B cell (primary cell): Measurements from ENCODE around the gene KDM1B. TPM values are rescaled to one million over a fixed set of nuclear protein-coding genes. Genes with fewer than 3 reads are reported as not detected.

ENCODE experiments used
- ATAC-seq: fragments of 200-7000 bp; cut with Tn5 transposase; one replicate; pipeline ENCODE4 v1.10.0; 2021; ENCODE audit warnings: low read depth, mild to moderate bottlenecking, moderate number of reproducible peaks, moderate library complexity
- CTCF ChIA-PET: fragments of 350-600 bp; sonication (Branson Sonifier 250); formaldehyde crosslinking; loops from one replicate; lab custom pipeline; 2021; ENCODE audit warnings: antibody characterized with exemption, inconsistent platforms; lab: Charles Lee
- POLR2A ChIA-PET: fragments of 350-600 bp; sonication (Branson Sonifier 250); formaldehyde crosslinking; loops from one replicate; lab custom pipeline; 2021; ENCODE audit warnings: antibody characterized with exemption; lab: Charles Lee
- DNase-seq: peaks from one replicate; pipeline ENCODE4 v3.0.0; 2013
- H2AFZ ChIP-seq: 2 replicates; pipeline ENCODE4 v1.6.1; 2012; ENCODE audit warnings: mild to moderate bottlenecking, low read depth, low read length; ENCODE audit not compliant: insufficient read depth, poor library complexity, severe bottlenecking
- H3K27ac ChIP-seq, 2 donors: 1 replicate in 1 of 2; 2 replicates in 1 of 2; pipeline ENCODE4 v1.5.1; 2012 to 2013; ENCODE audit warnings: low read length in 2 of 2, mild to moderate bottlenecking in 2 of 2, moderate library complexity in 1 of 2
- H3K27me3 ChIP-seq, 4 experiments: fragments of 200-600 bp in 1 of 4; sonication (generic) in 1 of 4; replicated peaks in 1 of 4; 1 replicate in 2 of 4; 2 replicates in 2 of 4; pipeline versions ENCODE4 v1.6.1 to v1.7.0; 2013 to 2016; ENCODE audit warnings: low read length in 3 of 4, mild to moderate bottlenecking in 2 of 4, mixed read lengths in 1 of 4, moderate library complexity in 1 of 4; ENCODE audit not compliant: insufficient read depth in 4 of 4, control insufficient read depth in 3 of 4; ENCODE audit errors: control extremely low read depth in 1 of 4
- H3K36me3 ChIP-seq, 2 experiments: replicated peaks in 1 of 2; 1 replicate in 1 of 2; 2 replicates in 1 of 2; pipeline versions ENCODE4 v1.6.1 to v1.7.1; 2013; ENCODE audit warnings: low read length in 1 of 2; ENCODE audit not compliant: insufficient read depth in 2 of 2, control insufficient read depth in 1 of 2; ENCODE audit errors: control extremely low read depth in 1 of 2, extremely low read depth in 1 of 2
- H3K4me1 ChIP-seq, 2 donors: fragments of 200-600 bp in 1 of 2; sonication (generic) in 1 of 2; 1 replicate in 1 of 2; 2 replicates in 1 of 2; pipeline versions ENCODE4 v1.5.1 to v1.6.1; 2013 to 2017; ENCODE audit warnings: low read length in 2 of 2; ENCODE audit not compliant: control insufficient read depth in 2 of 2, insufficient read depth in 2 of 2
- H3K4me2 ChIP-seq: replicated peaks from 2 replicates; pipeline ENCODE3; 2012; ENCODE audit warnings: mild to moderate bottlenecking, low read depth, low read length; ENCODE audit not compliant: poor library complexity, severe bottlenecking
- H3K4me3 ChIP-seq, 5 experiments: fragments of 200-600 bp in 1 of 5; sonication (generic) in 1 of 5; 1 replicate in 3 of 5; 2 replicates in 2 of 5; pipeline versions ENCODE4 v1.5.1 to v1.7.0; 2011 to 2016; ENCODE audit warnings: low read length in 4 of 5, mild to moderate bottlenecking in 4 of 5, low read depth in 2 of 5, control low read depth in 1 of 5, moderate library complexity in 1 of 5; ENCODE audit not compliant: insufficient read depth in 1 of 5; ENCODE audit errors: control extremely low read depth in 1 of 5, extremely low read depth in 1 of 5
- H3K79me2 ChIP-seq: fragments of 200-600 bp; sonication (generic); one replicate; pipeline ENCODE4 v1.6.0; 2016; ENCODE audit warnings: low read length; ENCODE audit not compliant: control insufficient read depth, insufficient read depth
- H3K9ac ChIP-seq: fragments of 200-600 bp; sonication (generic); 2 replicates; pipeline ENCODE4 v1.6.1; 2017; ENCODE audit warnings: mild to moderate bottlenecking, low read length, moderate library complexity
- H3K9me3 ChIP-seq, 3 donors: one replicate each; pipeline versions ENCODE4 v1.6.1 to v1.7.1; 2013; ENCODE audit warnings: low read length in 2 of 3; ENCODE audit not compliant: control insufficient read depth in 2 of 3, insufficient read depth in 1 of 3; ENCODE audit errors: control extremely low read depth in 1 of 3
- H4K20me1 ChIP-seq: 2 replicates; pipeline ENCODE4 v1.6.0; 2012; ENCODE audit warnings: mild to moderate bottlenecking, low read length; ENCODE audit not compliant: insufficient read depth, control insufficient read depth, poor library complexity, severe bottlenecking
- H3K27ac Mint-ChIP-seq: one replicate; pipeline ENCODE4 v1.8.0; 2021; ENCODE audit warnings: mixed read lengths
- H3K27me3 Mint-ChIP-seq: one replicate; pipeline ENCODE4 v1.8.0; 2021; ENCODE audit warnings: mixed read lengths
- H3K4me1 Mint-ChIP-seq: one replicate; pipeline ENCODE4 v1.8.0; 2021; ENCODE audit warnings: mixed read lengths
- H3K4me3 Mint-ChIP-seq: one replicate; pipeline ENCODE4 v1.8.0; 2021; ENCODE audit warnings: mixed read lengths
- H3K9me3 Mint-ChIP-seq: one replicate; pipeline ENCODE4 v1.8.0; 2022; ENCODE audit warnings: mixed read lengths; ENCODE audit not compliant: insufficient read depth
- EZH2 ChIP-seq: IDR thresholded peaks from 2 replicates; pipeline ENCODE4 v1.6.1; 2012; ENCODE audit warnings: borderline replicate concordance, low read depth, mild to moderate bottlenecking, moderate library complexity, low read length; ENCODE audit not compliant: insufficient read depth, poor library complexity, severe bottlenecking
- WGBS: methylation state at CpG from one replicate; pipeline ENCODE4 v1.1.5; 2013; ENCODE audit warnings: missing lambda C conversion rate; ENCODE audit not compliant: insufficient coverage; 5-methylcytosine and 5-hydroxymethylcytosine counted together
- intact Hi-C: fragments of 100-400 bp; cut with micrococcal nuclease; formaldehyde crosslinking; loops from one replicate; pipeline ENCODE4 v1.10.0; 2022
- polyA plus RNA-seq: library from polyadenylated mRNA; depleted of rRNA; stranded (reverse); fragments of >200 nt; gene quantifications from 2 replicates; pipeline ENCODE4 v1.2.3, GENCODE V29; 2012
- total RNA-seq, 2 donors: library from RNA; stranded (reverse); fragments of 120-200 nt in 1 of 2; gene quantifications; 1 replicate in 1 of 2; 2 replicates in 1 of 2; pipeline versions ENCODE4 v1.2.3 to v1.2.4, GENCODE V29; 2013 to 2022
- TF ChIP-seq, protein P1 (sequence below): fragments of 200-600 bp; IDR thresholded peaks from one replicate; pipeline ENCODE4 v1.8.0; 2022; ENCODE audit warnings: antibody characterized with exemption, mild to moderate bottlenecking

KDM1B gene
- total and polyA plus RNA-seq, 2 donors (not counting 1 experiment from before 2014, with no cell fraction given) = 10.9 to 16.0 TPM

DNA sequence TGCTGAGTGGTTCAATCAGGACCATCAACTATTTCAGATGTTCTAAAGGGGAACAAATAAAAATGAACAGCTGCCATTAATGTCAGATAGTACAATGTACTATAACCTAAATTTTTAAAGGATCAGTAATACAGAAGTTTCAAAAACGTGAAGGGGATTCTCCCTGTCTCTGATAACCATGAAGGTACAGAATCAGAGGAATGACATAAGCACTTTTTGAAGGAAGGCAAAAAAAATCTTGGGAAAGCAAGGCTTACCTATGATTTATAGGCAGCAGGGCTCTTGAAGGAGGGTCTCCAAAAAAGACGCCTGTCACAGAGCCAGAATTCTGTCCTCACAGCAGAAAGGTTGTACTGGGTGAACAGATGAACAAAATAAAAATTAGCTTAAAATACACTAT lies 89.0 kb downstream of the KDM1B start:
- Mint-ChIP-seq H3K4me3 (no peak overlapping the region), H3K27me3 (no peaks in the 10 kb centered on the region), H3K9me3 (no peaks in the 10 kb centered on the region), H3K4me1 (peaks cover 12% of the 10 kb centered on the region), H3K27ac (no peak overlapping the region)
- Histone ChIP-seq H3K4me1 (no peaks in the 10 kb centered on the region), H3K9me3 (no peaks in the 10 kb centered on the region), H3K27ac (no peak overlapping the region), H3K4me3 (no peak overlapping the region), H3K9ac (no peak overlapping the region), H3K4me2 (no peak overlapping the region), H4K20me1 (no peaks in the 10 kb centered on the region), H3K27me3 (no peaks in the 10 kb centered on the region), H2AFZ (no peak overlapping the region), H3K79me2 (peaks cover 29% of the 10 kb centered on the region), H3K36me3 (peaks cover 27 to 53% of the 10 kb centered on the region in 2 experiments)
- intact Hi-C loops = no loop called here
- no peak for TF ChIP-seq EZH2
- TF ChIP-seq, protein P1, sequence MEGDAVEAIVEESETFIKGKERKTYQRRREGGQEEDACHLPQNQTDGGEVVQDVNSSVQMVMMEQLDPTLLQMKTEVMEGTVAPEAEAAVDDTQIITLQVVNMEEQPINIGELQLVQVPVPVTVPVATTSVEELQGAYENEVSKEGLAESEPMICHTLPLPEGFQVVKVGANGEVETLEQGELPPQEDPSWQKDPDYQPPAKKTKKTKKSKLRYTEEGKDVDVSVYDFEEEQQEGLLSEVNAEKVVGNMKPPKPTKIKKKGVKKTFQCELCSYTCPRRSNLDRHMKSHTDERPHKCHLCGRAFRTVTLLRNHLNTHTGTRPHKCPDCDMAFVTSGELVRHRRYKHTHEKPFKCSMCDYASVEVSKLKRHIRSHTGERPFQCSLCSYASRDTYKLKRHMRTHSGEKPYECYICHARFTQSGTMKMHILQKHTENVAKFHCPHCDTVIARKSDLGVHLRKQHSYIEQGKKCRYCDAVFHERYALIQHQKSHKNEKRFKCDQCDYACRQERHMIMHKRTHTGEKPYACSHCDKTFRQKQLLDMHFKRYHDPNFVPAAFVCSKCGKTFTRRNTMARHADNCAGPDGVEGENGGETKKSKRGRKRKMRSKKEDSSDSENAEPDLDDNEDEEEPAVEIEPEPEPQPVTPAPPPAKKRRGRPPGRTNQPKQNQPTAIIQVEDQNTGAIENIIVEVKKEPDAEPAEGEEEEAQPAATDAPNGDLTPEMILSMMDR = no peak
- ChIA-PET CTCF (no interaction called here), POLR2A (no interaction called here)
- no peak for DNase-seq
- ATAC-seq = no peak
- WGBS = no CpG with 5 or more reads among the region's 2 CpGs

DNA sequence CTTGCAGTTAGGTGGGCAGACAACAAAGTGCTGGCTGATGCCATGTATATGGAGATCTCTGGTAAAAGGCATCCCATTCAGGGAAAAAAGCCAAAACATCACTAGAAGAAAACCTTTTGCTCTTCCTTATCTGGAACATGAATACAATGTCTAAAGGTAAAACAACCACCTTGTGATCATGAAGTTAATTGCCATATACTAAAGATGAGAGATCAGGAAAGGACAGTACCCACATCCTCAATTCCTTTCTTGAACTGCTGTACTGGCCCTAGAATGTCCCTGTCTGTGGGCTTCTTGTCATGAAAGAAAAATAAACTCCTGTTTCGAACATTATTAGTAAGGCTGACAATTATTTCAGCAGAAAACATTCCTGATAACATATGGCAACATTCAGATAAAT lies 89.9 kb downstream of the KDM1B start:
- WGBS = no CpG with 5 or more reads among the region's 1 CpG
- Histone ChIP-seq H3K9me3 (no peaks in the 10 kb centered on the region), H4K20me1 (no peaks in the 10 kb centered on the region), H3K4me2 (no peak overlapping the region), H3K9ac (no peak overlapping the region), H3K4me3 (no peak overlapping the region), H3K36me3 (peaks cover 27 to 53% of the 10 kb centered on the region in 2 experiments), H3K4me1 (no peaks in the 10 kb centered on the region), H2AFZ (no peak overlapping the region), H3K27ac (no peak overlapping the region), H3K27me3 (no peaks in the 10 kb centered on the region), H3K79me2 (peaks cover 32% of the 10 kb centered on the region)
- H3K27me3 Mint-ChIP-seq = no peaks in the 10 kb centered on the region
- ChIA-PET POLR2A (no interaction called here), CTCF (no interaction called here)
- H3K27ac Mint-ChIP-seq = no peak overlapping the region
- H3K4me3 Mint-ChIP-seq = no peak overlapping the region
- H3K9me3 Mint-ChIP-seq = no peaks in the 10 kb centered on the region
- peaks cover 12% of the 10 kb centered on the region for H3K4me1 Mint-ChIP-seq
- ATAC-seq = no peak
- no peak for DNase-seq
- TF ChIP-seq, protein P1 = no peak
- TF ChIP-seq EZH2 = no peak
- intact Hi-C loops = no loop called here
